ENCODE measurements around the gene DCDC1. TPM values are rescaled to one million over a fixed set of nuclear protein-coding genes. Genes with fewer than 3 reads are reported as not detected.
A peak's percentile ranks its signal among the peaks of the same experiment; 100 is the strongest.

DCDC1 gene
- total and polyA plus RNA-seq, 9 of the 15 experiments (the other 6 are each of a cell fraction or from before 2014, with no cell fraction given) = 0.05 to 0.18 (median 0.08) TPM; not detected in 3

DNA sequence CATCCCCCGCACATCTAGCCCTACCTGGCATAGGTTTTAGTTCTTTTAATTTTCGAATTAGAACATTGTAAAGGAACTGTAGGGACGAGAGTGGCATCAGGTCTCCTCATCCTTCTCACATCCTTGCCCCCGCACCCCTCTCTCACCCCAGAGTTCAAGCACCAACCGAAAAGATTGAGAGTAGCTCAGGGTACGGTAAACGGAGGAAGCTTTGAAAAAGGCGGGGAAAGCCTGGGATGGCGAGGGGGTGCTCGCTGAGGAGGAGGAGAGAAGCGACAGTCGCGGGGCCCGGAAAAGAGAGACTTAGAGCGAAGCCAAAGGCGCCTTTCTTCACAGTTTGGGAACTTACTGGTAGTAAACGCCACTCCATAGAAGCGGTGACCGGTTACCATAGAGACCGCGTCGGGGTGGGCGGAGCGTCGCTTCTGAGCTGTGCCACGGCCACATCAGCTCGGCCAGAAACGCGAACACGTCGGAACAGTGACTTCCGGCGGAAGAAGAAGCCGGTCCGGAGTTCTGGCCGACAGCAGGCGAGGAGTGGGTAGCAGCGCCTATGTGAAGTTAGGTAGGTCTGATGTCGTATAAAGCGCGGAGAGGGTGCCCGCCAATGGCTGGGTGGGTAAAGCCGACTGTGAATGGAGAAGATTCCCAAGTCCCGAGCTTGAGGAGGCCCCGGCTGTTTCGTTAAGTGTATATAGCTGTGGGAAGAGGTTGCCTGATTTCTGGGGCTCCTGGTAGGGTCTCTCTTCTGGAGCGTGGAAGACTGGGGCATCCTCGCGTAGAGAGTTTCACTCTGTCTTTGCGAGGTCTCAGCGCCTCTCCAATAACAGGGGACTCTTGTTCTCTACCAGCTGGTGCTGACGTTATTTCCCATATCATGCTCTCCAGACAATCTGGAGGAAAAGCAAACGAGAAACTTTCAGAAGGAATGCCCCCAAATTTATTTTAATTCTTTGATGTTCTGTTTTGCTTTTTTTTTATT lies at the start of gene DCDC1, which contains the start of gene DNAJC24 (continued):
- TF ChIP-seq, protein P1, sequence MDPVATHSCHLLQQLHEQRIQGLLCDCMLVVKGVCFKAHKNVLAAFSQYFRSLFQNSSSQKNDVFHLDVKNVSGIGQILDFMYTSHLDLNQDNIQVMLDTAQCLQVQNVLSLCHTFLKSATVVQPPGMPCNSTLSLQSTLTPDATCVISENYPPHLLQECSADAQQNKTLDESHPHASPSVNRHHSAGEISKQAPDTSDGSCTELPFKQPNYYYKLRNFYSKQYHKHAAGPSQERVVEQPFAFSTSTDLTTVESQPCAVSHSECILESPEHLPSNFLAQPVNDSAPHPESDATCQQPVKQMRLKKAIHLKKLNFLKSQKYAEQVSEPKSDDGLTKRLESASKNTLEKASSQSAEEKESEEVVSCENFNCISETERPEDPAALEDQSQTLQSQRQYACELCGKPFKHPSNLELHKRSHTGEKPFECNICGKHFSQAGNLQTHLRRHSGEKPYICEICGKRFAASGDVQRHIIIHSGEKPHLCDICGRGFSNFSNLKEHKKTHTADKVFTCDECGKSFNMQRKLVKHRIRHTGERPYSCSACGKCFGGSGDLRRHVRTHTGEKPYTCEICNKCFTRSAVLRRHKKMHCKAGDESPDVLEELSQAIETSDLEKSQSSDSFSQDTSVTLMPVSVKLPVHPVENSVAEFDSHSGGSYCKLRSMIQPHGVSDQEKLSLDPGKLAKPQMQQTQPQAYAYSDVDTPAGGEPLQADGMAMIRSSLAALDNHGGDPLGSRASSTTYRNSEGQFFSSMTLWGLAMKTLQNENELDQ (CRISPR knock-in tag; IDR thresholded peaks at IDR 0.05; ENCODE audit: borderline replicate concordance) = no peak
- TF ChIP-seq, protein P2, sequence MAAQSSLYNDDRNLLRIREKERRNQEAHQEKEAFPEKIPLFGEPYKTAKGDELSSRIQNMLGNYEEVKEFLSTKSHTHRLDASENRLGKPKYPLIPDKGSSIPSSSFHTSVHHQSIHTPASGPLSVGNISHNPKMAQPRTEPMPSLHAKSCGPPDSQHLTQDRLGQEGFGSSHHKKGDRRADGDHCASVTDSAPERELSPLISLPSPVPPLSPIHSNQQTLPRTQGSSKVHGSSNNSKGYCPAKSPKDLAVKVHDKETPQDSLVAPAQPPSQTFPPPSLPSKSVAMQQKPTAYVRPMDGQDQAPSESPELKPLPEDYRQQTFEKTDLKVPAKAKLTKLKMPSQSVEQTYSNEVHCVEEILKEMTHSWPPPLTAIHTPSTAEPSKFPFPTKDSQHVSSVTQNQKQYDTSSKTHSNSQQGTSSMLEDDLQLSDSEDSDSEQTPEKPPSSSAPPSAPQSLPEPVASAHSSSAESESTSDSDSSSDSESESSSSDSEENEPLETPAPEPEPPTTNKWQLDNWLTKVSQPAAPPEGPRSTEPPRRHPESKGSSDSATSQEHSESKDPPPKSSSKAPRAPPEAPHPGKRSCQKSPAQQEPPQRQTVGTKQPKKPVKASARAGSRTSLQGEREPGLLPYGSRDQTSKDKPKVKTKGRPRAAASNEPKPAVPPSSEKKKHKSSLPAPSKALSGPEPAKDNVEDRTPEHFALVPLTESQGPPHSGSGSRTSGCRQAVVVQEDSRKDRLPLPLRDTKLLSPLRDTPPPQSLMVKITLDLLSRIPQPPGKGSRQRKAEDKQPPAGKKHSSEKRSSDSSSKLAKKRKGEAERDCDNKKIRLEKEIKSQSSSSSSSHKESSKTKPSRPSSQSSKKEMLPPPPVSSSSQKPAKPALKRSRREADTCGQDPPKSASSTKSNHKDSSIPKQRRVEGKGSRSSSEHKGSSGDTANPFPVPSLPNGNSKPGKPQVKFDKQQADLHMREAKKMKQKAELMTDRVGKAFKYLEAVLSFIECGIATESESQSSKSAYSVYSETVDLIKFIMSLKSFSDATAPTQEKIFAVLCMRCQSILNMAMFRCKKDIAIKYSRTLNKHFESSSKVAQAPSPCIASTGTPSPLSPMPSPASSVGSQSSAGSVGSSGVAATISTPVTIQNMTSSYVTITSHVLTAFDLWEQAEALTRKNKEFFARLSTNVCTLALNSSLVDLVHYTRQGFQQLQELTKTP (IDR thresholded peaks at IDR 0.05; ENCODE audit: low read depth in 1 of 2, partially characterized antibody in 2 of 2) = no peak
- TF ChIP-seq ZFP1 (CRISPR knock-in tag; IDR thresholded peaks at IDR 0.05) (no peak), KDM5B (IDR thresholded peaks at IDR 0.05; ENCODE audit: insufficient replicate concordance, low read depth, low read length) (peak; percentile 88), GABPB2 (CRISPR knock-in tag; conservative IDR thresholded peaks at IDR 0.05) (no peak), ZEB2 (IDR thresholded peaks at IDR 0.05) (peak; percentile 90), SNRNP70 (optimal IDR thresholded peaks at IDR 0.05; ENCODE audit: low read depth, low read length) (no peak), HSF4 (CRISPR knock-in tag; IDR thresholded peaks at IDR 0.05; ENCODE audit: borderline replicate concordance) (no peak), FOXK1 (CRISPR knock-in tag; IDR thresholded peaks at IDR 0.05; ENCODE audit: borderline replicate concordance) (0 out of 2 replicates have a peak, but pooled peaks have one; percentile 21), TEAD1 (CRISPR knock-in tag; IDR thresholded peaks at IDR 0.05) (no peak)

All from K562 (cell line).